ENCODE data around the gene XPR1.

DNA sequence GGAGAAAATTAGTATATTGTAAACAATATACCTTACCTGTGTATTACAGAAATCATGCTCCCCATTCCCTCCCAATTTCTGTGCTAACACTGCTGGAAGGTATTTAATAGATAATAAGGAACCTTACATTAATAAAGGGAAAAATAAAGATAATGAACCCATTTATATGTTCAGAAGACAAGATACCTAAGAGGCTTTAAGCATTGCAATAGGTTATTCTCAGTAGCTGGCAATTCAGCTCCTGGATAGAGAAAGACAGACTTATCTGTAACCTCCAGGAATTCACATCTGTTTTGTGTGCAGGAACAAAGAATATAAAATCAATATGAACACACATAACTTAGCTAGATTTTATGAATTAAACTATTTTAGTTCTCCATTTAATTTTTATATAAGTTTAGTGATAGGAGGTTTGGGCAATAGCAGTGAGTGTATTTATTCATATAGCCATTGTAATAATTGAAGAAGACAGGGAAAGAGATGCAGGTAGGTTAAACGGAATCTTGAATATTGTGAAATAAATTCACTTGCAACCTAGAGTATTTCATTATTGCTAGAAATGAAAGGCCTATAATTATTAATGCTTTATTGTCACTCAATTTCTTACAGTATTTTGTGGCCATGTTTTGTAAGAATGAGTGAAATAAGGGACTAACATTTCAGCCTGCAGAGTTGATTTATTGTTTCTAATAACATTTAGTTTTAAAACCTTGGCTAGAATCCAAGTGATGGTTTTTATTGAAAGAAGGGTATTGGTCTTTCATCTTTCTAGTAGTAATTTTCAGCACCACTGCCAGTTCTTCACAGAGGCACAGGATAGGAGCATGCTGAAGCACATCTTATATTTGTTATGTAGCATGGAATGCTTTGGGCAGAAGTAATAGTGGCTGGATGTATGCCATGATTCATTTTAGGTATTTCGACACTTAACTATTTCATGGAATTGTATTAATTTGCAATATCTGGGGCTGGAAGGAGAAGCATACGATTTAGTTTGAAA, 1.5 kb downstream of the XPR1 start:
- TF ChIP-seq EZH2phosphoT487 (IDR thresholded peaks at IDR 0.05; ENCODE audit: insufficient read depth, low read depth) = no peak
- TF ChIP-seq EZH2 (IDR thresholded peaks at IDR 0.05; ENCODE audit: insufficient read depth, poor library complexity, severe bottlenecking) = no peak

Data from GM23248 (cell line).